Kidney capillary endothelial cell (primary cell): ENCODE data around the gene MAFB.

Experiments used
- DNase-seq: peaks from one replicate; pipeline ENCODE4 v3.0.0-alpha.2; 2018; ENCODE audit warnings: low spot score

Gene MAFB

GRCh38 chr20:40655451-40655850 is 33.6 kb downstream of the MAFB start:
- DNase-seq, result no peak

DNA sequence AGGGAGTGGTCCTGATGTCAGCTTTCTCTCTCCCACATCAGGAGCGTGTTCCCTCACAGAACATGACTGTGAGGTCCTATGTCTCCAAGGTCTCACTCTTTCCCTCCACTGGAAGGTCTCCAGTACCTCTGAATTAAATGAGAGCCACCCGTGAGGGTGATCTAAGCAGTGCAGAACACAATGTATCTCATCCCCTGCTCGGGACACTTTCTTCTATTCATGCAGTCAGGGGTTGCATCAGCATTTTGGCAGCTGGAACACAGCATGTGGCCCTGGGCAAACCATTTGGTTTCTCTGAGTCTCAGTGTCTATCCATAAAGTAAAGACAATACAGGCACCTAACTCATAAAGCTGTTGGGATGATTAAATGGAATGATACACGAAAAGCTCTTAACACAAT is 34.2 kb downstream of the MAFB start:
- DNase-seq, result no peak

- no peak for DNase-seq
Observed at GRCh38 chr20:40652441-40652987, 36.5 kb downstream of the MAFB start.

DNA sequence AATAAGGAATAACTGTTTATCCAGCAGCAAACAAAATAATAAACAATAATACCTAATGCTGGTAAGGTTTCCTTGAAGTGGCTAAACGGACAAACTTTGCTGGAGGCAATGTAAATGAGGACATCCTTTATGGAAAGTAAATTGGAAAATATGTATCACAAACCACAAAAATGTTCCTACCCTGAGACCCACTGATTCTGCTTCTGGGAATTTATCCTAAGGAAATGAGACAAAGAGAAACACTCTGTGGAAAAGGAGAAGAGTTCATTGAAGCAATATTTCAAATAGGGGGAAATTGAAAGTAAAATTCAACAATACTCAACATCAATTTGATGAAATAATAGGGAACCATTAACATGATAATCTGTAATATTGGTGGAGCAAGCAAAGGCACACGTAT is 37.9 kb downstream of the MAFB start:
- DNase-seq, result no peak

DNA sequence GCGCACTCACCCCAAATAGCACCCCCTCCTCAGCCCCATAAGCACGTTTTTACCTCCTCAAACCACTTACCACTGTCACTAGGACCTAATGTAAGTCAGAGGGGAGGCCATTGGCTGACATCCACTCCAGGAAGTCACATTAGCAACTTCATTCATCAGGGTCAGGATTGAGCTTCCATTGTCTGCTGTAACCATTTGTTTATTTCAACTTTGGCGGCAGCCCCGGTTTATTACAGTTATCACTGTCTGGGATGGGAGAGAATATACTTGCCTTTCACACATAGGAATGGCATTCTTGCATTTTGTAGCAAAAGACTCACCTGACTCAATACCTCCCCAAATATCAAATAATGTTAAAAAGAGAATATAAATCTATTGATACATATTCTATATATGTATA is 38.3 kb downstream of the MAFB start:
- no peak for DNase-seq

DNA sequence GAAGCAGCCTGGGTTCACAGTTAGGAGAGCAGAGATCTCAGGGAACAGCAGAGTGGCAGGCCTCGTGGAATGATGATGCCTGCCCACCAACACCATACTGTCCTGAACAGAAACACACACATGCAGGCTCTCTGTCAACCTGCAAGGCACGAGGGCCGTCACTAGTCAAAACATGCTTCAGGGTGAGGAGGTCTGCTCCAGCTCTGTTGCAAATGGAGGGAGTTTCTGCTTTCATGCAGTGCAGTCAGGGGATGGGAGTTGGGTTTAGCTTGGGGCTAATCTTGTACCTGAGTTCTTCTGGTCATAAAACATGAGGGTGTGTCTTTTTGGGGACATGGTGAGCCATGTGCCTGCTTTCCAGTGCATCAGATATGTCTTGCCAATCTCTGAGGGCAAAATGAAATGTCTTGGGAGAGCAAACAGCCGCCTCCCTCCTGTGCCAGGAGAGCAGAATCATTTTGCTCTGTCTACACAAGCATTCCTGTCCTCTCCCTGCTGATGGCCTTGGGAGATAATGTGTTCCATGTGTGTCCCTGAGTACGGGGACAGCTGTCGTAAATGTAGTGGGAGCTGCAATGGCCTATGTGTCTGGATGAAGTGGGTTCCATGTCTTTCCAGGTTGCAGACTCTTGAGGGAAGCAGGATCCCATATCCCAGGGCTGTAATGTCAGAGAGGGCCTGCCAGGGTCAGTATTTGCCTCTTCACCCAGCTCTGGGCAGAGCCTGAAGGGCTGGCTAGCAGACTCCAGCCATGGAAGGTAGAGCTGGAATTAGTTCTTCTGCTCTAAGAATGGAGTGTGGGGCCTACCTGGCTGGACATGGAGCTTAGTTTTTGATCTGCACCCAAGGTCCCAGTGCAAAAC is 40.6 kb downstream of the MAFB start:
- DNase-seq, result no peak

- DNase-seq, result no peak
Observed at GRCh38 chr20:40646813-40647212, 42.2 kb downstream of the MAFB start.

GRCh38 chr20:40646361-40646760 is 42.7 kb downstream of the MAFB start:
- DNase-seq, result no peak

DNA sequence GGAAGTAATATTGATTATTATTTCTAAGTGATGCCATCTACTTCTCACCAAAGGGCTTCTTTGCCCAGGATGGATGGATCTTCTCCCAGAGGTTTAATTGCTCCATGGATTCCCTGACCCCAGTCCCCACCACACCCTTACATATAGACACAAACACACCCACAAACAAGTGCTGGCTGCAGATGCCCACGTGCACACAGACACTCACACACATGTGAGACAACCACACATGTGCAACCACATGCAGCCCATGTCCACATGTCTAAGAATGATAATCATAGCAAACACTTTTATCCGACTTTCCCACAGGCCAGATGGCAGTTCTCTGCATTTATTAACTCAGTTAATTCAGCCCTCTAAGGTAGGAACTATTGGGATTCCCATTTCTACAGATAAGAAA is 44.2 kb downstream of the MAFB start:
- DNase-seq, result no peak

GRCh38 chr20:40643891-40644290 is 45.1 kb downstream of the MAFB start:
- DNase-seq, result peak; percentile 48

GRCh38 chr20:40641809-40642208 is 47.2 kb downstream of the MAFB start:
- DNase-seq, result no peak

- no peak for DNase-seq
Observed at GRCh38 chr20:40641202-40641601, 47.8 kb downstream of the MAFB start.

GRCh38 chr20:40640667-40641066 is 48.4 kb downstream of the MAFB start:
- DNase-seq, result no peak

GRCh38 chr20:40639676-40640355 is 49.2 kb downstream of the MAFB start:
- no peak for DNase-seq

DNA sequence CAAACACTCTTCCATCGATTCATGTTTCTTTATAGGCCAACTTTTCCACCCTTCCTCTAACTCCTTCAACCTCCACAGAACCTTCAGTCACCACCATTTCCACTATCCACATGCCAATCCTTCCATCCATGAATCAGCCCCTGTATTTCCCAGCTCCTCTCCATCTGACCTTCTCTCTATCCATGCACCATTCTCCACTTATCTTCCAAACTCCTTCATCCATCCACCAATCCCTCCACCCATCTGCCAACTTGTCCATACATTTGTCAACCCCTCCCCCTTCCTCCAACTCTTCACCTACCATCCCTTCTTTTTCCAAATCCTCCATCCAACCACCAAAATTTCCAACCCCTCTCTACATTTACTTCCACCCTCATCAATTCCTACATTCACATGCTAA is 49.9 kb downstream of the MAFB start:
- DNase-seq, result no peak

DNA sequence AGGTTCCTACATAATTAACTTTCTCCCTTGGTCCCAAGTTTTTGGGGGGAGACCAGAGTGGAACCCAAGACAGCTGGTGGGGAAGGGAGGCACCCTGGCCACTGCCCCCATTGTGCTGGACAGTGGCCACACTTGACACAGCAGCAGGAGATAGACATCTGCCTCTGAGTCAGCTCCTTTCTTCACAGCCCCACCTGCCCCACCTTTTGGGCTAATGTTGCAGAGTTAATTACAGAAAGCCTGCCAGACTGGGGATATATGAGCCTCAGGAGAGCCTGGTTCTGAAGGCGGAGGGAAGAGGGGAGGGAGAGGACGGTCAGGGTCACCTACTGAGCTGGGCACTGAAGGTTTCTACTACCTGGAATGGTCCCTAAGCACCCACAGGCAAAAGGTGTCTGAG is 50.6 kb downstream of the MAFB start:
- DNase-seq, result no peak

DNA sequence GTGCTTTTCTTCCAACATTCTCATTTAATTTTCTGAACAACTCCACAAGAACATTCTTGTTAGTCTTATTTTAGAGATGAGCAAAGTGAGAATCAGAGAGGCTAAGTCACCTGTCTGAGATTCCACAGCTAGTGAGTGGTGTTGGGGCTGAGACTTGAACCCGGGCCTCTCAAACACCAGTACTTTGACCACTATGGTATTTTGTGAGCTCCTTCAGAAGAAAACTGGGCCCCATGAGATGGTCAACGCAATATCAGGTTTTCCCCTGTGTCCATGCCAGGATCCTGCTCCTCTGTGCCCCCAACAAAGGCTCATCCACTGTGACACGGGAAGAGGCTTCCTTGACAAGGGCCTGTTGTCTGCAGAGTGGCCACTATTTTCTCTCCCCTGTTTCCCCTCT is 51.9 kb downstream of the MAFB start:
- DNase-seq, result no peak

- DNase-seq, result no peak
Observed at GRCh38 chr20:40636486-40636885, 52.5 kb downstream of the MAFB start.

GRCh38 chr20:40635971-40636370 is 53.1 kb downstream of the MAFB start:
- no peak for DNase-seq
